Head of caudate nucleus (tissue), 42 donors: Measurements from ENCODE around the gene MEIS2.

Source experiments
- DNase-seq, 42 donors: peaks; one replicate each; pipeline versions ENCODE4 v3.0.0 to v3.0.0-alpha.2; 2020 to 2021; ENCODE audit warnings: mixed read lengths in 7 of 42
- intact Hi-C: fragments of 100-400 bp; cut with DNase I; formaldehyde crosslinking; loops from one replicate; pipeline ENCODE4 v1.15.0; 2022

Gene MEIS2

DNA sequence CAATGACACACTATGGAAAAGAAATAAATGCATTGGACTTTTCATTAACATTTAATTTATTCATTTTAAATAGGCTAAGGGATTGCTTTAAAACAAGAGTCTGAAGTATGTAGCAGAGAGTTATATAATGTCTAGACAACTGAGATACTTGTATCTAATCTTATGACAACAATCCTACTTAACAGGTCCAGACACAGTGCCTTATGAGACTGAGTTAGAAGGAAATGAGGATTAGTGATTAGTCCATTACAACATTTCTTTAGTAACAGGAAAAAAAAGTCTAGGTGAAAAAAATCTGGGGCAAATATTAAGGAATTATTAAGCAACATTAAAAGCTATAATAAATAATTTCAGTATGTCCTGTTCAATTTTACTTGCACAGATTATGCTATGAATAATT, 140.6 kb downstream of the MEIS2 start:
- no peak for DNase-seq
- intact Hi-C loops, result no loop called here

- intact Hi-C loops, result no loop called here
- no peak for DNase-seq
Observed at GRCh38 chr15:36958606-36959005, 141.7 kb downstream of the MEIS2 start.

GRCh38 chr15:36954486-36954885, 145.9 kb downstream of the MEIS2 start:
- DNase-seq, result no peak
- intact Hi-C loops, result no loop called here

DNA sequence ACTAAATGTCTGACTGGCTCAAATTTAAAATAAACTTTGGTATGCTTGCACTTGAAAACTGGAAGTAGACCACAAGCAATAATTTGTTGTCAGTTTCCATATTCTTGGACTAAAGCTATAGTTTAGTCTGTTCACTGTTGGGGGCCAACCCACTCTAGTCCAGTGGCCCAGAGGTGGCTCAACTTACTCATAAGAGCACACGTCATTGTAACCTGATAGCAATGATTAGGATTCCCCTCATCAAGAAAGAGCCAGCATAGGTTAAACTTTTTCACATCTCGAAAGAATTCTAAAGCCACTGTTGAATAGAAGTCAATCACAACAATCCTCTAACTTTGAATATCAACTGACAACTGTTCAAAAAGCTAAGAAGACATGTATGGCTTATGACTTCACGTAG, 147.0 kb downstream of the MEIS2 start:
- DNase-seq, result no peak
- intact Hi-C loops, result no loop called here

GRCh38 chr15:36951731-36952247, 148.6 kb downstream of the MEIS2 start:
- no peak for DNase-seq

GRCh38 chr15:36950371-36950770, 150.0 kb downstream of the MEIS2 start:
- DNase-seq, result no peak
- intact Hi-C loops, result no loop called here

More at GRCh38 chr15:36951731-36952247, 148.6 kb downstream of the MEIS2 start:
- intact Hi-C loops, result no loop called here

DNA sequence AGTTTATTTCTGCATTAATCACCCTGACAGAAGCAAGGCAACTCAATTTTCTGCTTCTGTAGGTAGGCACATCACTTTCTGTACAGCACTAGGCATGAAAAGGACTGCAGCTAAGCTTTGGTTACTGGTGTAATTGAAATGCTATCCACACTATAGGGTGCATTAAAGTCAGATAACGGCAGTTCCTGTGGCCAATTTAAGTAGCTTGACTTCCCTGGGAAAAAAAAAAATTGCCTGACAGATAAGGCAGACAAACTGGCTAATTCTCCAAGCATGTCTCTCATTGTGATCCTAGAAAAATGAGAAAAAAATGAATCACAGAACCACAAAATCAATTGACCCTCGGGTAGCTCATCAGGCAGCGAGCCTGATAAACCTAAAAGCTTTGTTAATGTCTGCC, 151.4 kb downstream of the MEIS2 start:
- no peak for DNase-seq
- intact Hi-C loops, result no loop called here

DNA sequence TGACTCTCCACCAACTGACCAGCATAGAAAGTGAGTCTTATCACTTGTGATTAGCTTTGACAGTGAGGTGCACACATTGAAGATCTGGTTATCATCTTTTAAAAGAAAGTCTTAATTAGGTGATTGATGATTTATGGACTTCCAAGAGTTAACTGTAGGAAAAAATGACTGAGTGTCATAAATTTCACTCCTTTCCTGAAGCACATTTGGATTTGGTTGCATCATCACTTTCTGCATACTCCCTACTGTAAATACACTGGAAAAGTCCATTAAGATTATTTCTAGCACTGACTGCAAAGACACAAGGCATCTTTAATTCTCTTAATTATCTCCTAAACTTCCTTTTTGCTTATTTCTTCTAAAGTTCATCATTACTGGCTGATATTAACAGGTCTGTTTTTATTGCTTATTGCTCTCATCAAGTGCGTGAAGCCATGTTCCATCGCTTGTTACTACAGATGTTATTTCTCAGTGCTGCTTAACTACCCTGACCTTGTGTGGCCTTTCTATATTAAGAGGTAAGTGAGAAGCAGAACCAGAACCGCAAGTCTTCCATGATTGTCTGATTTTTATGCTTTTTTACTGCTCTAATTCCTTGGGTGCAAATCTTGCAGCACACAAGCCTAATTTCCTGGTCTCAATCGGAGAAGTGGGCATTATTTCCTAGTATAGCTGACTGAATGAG, 153.2 kb downstream of the MEIS2 start:
- intact Hi-C loops, result no loop called here
- DNase-seq, result no peak

GRCh38 chr15:36944442-36944841, 155.9 kb downstream of the MEIS2 start:
- intact Hi-C loops, result no loop called here
- no peak for DNase-seq

DNA sequence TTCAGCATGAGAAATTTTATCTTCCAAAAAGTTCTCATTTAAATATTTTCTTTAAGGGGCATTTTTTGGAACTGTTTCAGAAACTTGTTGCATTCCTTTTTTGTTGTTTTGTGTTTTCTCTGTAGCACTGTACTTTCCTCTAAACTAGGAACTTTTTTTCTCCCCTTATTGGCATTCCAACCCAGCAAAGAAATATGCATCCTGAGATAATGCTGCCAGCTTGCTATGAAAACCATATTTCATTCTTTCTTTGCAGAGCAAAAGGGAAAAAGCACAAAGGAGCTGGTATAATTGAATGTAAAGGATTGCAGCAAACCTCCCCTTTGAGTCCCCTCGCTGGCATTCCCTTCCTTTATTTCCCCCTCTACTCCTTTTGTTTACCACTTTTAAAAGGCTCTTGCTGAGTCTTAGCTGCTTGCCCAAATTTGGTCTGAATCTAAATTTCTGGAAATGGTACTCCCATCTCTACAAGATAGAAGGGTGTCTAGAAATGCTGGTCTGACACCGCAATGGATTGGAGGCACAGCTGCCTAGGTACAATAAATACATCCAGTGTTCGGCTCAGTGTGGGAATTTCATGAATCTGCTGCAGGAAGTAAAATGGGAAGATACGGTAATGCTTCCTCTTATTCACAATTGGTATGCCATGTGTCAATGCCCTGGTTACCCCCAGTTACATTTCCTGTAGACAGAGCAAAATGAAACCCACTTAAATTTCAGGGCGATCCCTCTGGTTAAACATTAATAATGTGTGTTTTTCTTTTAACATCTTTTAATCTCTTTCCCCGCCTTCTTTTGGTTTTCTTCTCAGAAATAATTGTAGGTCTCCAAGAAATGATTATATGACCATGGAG, 156.6 kb downstream of the MEIS2 start:
- intact Hi-C loops, result no loop called here
- DNase-seq, result no peak

DNA sequence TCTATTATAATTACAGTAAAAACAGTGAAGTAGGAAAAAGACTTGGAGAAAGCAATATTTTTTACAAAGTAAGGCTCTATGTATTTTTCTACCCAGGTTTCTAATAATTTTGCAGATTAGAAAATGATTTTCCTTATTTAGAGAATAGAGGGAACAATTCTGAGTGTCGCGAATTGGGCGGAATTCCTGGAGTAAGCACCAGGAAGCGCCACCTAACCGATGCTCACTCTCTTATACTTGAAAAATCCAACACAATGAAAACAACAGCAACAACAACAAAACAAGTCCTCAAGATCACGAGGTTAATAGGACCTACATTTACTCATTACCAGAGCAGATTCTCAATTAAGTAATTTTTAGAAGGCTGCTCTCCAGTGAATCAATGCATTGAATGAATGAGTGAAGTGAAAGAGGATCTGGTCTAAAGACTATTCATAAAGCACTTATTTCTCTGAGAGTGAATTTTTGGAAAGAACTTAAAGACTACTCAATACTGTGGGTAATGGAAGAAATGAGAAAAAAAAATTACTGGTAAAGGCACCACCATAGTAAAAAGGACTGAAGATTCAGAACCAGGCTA, 158.0 kb downstream of the MEIS2 start:
- DNase-seq, result no peak
- intact Hi-C loops, result no loop called here

DNA sequence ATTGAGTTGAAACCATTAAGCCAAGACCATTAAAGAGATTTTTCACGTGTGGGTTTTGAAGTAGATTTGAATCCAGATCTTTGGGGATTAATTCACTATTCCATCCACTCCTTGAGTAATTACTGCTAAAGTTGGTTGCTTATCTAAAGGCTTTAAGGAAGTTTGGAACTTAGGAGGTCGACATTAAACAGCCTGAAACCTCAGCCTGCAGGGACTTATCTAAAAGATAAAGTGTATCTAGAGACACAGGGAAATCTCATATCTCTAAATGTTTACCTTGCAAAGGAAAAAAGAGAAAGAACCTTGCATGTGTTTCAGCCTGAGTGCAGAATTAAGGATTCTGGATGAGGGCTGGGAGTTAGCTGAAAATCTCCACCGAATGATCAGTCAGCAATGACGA, 158.6 kb downstream of the MEIS2 start:
- DNase-seq, result no peak
- intact Hi-C loops, result no loop called here

- intact Hi-C loops, result no loop called here
- DNase-seq, result no peak
Observed at GRCh38 chr15:36940636-36941260, 159.6 kb downstream of the MEIS2 start.

DNA sequence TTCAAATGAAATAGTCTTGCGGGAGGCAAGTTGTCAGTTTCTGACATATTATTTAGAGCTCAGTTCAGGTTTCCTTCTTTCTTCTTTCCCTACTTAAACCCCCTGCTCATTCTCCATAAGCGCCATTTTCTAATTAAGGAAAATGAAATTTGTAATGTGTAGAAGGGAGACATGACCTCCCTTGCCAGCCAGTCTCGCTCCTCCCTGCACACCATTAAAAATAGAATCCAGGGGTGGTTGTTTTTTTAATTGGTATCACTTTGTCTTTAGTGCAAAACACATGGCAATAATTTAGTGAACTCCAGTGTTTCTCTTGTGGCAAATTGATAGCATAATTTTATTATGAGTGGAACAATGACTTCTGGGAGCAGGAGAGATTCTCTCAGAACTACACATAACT, 160.1 kb downstream of the MEIS2 start:
- DNase-seq, result no peak
- intact Hi-C loops, result no loop called here

DNA sequence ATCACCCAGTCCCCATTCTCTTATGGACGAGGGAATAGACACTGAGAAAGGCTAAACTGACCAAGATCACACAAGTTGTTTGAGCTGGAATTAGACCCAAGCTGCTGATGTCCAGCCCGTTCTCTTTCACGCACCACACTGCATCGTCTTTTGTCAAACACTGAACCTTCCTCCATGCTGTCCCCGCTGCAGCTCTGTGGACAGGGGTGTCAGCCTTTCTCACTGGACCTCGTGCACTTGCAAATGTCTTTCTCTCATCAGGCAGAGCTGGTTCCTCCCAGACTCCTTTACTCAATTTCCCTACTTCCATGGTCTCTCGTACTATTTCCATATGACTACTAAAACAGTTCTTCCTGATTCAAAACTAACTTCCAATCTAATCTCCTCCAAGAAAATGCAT, 161.6 kb downstream of the MEIS2 start:
- DNase-seq, result no peak
- intact Hi-C loops, result no loop called here

DNA sequence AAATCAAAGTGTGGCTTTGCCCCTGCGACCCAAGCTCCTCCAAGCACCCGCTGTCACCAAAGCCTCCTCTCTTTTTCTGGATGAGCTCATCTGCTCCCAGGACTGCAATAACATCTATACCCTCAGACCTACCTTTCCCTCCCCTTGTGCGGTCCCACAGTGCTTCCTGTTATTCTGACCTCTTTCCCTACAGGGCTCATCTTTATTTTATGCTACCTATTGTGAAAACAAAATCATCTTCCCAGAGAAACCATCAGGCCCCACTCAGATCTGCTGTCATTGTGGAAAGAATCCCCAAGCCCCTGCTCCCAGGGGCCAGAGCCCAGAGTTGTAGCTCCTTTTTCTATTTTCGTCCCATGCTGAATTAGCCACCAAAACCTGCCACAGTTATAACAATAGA, 162.2 kb downstream of the MEIS2 start:
- intact Hi-C loops, result no loop called here

GRCh38 chr15:36936613-36937012, 163.7 kb downstream of the MEIS2 start:
- intact Hi-C loops, result no loop called here
- DNase-seq, result no peak

More for the DNA sequence above, 162.2 kb downstream of the MEIS2 start:
- no peak for DNase-seq

GRCh38 chr15:36933255-36933990, 166.9 kb downstream of the MEIS2 start:
- intact Hi-C loops, result no loop called here
- DNase-seq, result no peak

DNA sequence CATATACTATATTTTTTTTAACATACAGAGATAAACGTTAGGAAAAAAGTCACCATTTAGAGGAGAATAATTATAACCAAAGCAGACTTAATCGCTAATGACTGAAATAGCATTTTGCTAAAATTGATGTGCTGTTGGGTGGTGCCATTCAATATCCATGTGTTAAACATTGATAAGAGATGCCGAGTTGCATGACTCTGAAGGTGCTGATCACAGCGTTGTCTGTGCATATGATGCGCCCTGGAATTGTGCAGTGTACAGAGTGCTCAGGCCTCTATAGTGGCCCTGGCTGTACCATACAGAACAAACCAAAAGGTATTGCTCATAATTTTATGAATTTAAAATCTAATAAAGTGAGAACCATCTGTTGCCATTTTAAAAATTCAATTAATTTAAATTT, 168.3 kb downstream of the MEIS2 start:
- no peak for DNase-seq
- intact Hi-C loops, result no loop called here
